ELF-1 (cell line): ENCODE results near the gene GRP.

ENCODE experiments used
- DNase-seq: peaks from one replicate; pipeline ENCODE4 v3.0.0-alpha.2; 2016; ENCODE audit warnings: low read depth, low spot score

The GRP gene

DNA sequence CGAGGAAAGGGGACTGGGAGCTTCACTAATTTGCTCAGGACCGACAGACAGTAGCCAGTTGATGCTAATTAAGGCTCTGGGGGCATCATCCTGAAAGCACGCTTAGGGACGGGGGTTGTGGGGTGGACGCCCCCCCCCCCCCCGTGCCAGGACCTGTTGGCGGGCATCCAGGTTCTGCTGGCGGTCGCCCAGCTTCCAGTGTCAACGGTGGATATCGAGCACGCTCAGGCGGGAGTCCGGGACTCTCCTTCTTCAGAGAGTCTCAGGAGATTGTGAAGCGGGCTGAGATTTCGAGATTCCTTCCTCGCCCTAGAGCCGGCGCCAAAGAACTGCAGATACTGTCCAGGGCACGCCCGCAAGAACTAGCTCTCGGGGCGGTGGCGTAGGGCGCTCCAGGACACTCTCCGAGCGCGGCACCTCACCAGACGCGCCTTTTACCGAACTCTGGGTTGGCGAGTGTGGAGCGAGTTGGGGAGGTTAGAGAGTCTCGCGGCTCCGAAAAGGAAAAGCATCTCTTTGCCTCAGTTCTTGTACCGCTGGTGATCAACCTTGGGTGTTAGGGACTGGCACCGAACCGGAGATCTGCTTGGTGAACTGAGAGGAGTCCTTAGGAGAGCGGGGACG is 47.7 kb downstream of the GRP start:
- peak; percentile 52 for DNase-seq

DNA sequence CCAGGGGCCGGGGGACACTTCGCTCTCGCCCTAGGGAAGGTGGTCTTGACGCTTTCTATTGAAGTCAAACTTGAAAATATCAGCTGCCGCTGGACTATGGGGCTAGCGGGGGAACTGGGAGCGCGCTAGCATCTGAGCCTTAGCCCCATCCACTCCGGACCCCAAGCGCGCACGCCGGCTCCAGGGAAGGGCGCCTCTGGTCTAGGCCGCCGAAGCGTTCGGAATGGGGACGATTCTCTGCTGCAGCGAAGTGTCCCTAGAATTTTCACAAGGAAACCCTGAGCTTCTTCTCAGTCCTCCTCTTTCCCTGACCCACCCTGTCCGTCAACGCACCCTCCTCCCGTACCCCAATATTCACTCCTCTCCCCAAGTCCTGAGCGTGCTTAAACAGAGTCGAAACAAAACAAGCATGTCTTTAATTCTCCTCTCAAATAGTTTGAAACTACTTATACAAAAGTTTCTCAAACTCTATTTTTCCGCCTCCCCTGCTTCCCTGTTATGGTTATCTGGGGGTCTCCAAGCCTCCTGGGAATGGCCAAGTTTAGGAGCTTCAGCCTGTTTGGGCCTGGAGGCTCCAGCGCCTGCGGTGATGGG is 48.3 kb downstream of the GRP start:
- DNase-seq: no peak

DNA sequence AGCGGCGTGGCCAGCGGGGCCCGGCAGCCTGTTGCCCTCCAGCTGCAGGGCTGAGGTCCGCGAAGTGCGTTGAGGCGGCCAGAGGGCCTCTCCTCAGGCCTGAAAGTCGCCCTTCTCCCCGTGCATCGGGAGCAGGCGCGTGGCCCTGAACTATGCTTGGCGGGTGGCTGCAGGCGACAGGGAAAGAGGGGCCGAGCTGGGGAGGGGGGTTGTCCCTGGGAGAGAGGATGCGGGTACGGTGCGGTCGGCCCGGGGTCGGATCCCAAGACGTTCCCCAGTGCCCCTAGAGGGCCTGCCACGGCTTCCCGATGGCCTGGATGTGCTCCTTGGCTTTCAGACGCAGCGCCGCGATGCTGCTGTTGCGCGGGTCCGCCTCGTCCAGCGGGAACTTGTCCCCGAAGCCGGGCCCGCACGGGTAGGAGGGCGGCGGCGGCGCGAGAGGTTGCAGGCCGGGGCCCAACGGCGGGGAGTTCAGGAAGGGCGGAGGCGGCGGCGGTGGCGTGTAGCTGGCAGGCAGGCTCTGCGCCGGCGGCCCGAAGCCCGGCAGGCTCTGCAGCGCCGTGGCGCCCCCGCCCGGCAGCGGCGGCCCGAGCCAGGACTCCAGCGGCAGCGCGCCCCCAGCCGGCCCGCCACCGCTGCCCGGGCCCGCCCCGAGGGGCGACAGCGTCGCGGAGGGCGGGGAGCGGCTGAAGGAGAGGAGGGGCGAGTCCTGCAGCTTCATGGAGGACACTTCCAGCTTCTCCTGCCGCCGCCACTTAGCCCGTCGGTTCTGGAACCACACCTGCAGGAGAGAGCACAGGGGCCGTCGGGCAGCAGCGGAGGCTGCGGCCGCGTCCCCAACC is 49.0 kb downstream of the GRP start:
- DNase-seq: peak; percentile 79

DNA sequence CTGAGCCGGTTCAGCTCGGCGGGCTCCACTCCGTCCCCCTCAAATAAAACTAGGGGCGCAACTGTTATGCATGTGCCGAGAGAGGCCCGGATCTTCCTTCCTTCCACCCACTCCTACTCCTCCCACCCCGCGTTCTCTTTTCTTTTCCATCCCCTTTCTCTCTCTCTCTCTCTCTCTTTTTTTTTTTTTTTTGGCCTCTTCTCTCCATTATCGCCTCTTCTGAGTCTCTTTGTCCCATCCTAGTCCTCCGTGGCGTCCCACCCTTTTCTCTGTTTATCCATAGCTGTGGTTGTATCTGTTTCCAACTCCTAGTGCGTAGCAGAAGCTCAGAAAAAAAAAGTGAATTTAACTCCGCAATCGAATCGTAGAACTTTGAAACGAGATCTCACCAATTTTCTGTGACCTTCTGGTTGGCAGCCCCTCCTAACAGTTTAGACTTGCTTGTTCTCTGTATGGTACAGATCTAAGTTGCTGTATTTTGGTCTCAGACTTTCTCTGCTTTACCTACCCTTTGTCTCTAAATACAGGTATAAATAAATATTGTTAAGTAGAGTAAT is 49.7 kb downstream of the GRP start:
- no peak for DNase-seq

DNA sequence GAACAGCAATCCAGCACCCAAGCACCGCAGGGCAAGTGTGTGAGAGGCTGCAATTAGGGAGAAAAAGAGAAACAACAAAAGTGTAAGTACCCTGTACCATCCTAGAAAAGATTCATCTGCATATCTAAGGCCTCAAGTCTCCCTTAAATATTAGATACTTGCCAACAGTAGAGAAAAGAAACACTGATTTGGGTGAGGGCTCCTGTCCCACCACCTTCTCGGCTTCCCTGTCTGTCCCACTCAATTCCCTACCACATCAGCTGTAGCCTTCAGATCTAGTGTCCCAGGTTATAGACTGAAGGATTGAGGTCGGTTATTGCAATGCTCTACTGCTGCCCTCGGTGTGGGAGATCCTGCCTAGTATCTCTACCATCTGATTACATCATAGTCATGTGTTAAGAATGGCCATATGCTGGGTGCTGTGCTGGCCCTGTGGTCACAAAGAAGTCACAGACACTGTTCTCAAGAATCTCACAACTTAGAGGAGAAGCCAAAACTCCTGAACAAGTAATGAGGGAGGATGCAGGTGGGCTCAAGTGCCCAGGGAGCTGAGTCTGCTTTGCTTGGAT is 50.8 kb downstream of the GRP start:
- DNase-seq: no peak

DNA sequence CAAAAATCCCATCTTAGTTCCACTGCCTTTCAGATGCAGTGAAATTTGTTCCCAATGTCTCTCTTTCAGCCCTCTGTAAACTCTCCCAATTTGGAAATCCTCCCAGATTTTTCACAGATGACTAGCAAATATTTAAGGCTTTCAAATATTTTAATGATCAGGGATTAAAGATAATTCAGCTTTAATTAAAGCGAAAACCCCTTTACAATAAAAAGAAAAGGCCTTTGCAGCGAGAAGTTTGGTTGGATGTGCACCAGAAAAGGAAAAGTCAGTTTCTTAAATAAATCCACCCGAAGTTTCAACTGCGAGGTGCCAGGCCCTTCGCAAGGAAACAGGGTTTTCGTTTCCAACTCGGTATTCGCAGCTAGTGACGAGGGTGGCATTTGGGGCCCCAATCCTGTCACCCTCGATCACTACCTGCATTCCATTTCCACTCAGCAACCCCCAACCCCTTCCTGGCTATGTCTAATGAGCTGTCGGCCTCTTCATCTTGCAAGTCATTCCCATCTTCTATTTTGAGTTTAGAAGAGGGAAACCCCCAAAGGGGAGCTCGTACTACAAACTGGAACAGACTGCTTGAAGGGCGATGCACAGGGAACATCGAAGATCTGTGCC is 51.8 kb downstream of the GRP start:
- no peak for DNase-seq

DNA sequence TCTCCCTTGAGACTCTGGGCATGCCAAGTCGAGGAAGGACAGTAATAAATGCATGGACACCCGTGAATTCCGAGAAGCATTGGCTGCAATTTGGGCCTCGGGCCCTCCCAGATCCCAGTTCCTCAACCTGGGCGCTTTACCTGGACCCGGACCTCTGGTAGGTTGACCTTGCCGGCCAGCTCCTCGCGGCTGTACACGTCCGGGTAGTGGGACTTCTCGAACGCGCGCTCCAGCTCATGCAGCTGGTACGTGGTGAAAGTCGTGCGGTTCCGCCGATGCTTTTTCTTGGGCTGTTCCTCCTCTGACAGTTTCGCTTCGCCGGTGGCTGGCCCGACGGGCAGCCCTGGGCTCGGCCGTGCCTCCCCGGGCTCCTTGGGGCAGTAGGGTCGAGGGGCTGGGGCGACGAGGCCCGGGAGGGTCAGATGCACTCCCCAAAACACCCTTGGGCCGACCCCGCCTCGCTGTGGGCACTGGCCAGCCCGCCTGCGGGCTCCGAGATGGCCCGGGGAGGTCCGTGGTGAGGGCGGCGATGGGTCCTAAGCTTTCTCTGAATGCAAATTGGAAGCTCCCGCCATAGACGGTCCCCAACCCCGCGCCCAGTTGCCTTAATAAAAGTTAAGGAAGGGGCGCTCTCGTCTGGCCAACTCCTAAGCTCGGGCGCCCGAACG is 52.4 kb downstream of the GRP start:
- DNase-seq: no peak

DNA sequence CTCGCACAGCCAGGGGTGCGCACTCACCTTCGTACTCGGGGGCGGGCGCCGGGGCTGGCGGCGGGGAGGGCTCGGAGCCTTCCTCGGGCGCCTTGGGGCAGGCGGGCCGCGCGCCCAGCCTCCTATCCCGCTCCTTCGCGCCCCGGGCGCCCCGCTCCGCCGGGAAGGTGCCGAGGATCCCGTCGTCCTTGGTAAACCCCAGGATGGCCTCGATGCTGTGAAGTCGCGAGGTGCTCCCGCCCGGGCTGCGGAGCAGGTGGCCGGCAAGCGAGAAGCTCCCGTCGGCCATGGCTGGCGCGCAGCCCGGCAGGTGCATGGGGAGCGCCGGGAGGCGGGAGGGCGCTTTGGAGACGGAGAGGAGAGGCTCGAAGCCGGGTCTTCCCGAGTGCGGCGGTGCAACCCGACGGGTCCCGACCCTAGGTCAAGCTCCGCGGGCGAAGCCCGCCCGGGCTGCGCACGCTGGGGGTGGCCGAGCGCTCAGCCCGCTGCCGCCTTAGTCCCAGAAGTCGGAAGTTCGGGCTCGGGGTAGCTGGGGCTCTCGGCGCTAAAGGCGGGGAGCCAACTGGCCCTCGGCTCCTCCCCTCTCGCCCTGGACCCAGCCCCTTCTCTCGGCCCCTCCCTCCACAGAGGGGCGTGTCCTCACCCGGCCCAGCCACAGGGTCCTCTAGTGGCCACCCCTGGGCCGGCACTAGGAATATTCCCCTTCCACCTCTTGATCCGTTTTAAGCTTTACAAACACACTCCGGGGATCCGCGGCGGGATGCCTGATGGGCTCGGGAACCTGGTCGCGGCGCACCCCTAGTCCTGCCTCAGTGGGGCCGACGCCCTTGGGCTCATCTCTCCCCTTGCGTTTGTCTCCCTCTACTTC is 53.2 kb downstream of the GRP start, which contains the start of gene RAX:
Gene RAX, minus strand, starts transcription at position 564 of the 868 bp plus-strand sequence. Its CDS starts 248 bp downstream, at position 316.
- DNase-seq: peak; percentile 85

DNA sequence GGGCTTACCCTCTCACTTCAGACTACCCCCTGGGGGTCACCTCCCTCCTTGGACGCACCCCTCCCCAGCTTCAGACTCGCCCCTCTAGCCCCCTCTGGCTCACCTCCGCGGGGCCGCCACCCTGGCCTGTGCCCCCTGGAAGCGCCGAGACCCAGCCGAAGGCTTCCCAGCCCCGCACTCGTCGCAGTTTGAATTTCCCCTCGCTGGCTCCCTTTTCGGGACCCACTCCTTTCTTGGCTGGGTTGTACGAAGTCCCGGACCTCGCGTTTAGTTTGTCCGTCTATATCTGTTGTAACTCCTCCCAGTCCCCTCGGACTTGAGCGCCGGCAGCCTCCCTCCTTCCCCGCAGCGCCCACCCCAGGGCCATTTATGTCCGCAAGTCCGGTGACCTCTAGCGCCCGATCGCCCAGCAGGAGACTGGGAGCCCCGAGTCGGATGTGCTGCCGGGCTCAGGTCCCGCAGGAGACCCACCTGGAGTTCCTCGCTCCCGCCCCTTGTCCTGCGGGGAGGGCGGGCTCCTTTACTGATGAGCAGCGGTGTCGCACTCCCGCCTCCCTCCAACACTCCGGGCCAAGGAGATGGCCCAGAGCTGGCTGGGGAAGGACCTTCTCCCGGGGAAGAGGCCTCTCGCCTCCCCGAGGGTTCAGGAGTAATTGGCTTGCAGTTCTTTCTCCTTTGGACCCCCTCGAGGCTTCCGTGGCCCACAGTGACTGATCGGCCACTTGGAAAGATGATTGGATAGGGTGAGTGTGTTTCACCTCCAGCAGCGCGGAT is 54.0 kb downstream of the GRP start:
- DNase-seq: peak; percentile 31

DNA sequence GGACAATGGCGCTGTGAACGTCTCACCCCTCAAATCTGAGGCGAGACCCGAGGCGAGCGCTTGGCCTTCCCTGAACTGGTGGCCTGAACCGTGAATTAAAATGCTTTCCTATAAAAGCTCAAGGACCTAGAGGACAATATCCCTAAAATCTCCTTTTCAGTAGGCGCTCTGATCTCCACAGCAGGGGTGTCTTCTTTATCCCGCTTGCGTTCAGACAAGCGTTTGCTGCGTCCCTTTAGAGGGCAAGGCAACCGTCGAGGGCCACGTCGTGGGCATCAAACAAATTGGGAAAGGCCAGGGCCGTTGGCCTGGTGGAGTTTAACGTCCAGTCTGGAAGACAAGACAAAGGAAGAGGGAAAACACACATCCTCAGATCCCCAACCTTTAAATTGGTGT is 54.6 kb downstream of the GRP start:
- no peak for DNase-seq

DNA sequence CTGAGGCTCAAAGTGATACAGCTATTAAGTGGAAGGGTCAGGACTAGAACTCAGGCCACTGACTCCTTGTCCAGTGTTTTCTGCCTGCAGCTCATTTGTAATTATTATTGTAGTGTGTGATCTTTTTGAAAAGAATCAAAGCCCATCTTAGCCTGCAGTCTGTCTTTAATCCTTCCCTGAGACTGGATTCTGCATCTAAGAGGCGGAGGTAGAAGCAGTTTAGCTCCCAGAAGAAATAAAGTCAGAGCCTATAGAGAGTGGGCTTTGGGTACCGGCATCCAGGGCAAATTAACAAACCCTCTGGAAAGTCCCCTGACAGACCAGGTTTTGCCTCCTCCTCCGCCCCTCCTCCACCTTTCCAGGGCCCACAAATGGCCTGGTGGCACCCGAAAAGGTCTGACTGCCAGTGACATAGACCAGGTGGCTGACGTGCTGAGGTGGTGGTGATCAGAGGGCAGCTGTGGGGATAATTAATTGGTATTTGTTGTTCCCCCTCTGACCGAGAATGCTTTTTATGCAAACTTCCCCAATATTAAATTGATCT is 55.5 kb downstream of the GRP start:
- no peak for DNase-seq

DNA sequence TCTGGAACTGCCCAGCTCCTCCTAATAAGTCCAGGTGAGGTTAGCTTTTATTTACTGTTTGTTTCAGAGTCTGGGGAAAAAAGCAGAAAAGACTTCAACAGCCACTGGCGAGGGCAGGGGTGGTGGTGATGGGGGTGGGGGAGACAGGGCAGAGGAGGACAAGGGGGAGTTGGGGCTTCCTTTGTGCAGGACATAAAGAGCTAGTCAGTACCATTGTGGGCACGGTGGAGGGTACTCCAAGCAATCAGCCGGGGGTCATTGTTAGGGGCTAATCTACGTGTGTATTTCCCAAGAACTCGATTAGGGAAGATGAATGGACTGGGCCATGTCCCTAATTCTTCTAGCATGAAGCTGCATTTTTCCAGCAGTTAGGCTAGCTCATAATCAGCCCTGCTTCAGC is 56.1 kb downstream of the GRP start:
- DNase-seq: no peak

DNA sequence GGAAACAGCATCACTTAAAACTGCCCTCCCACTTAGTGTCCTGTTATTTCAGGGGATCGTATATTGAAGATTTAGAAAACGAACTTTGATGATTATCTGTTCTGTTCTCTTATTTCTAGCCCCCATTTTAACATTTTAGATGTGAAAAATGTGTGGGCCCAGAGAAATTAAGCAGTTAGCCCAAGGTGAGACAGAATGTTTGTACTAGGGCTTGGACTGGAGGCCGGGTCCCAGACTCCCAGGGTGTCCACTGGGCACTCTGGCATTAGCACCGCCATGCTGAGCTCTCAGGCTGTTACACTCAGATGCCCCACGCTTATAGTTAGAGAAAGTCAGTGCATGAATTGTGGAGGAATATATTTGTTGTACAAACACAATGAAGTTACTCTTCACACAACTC is 58.8 kb downstream of the GRP start:
- no peak for DNase-seq

DNA sequence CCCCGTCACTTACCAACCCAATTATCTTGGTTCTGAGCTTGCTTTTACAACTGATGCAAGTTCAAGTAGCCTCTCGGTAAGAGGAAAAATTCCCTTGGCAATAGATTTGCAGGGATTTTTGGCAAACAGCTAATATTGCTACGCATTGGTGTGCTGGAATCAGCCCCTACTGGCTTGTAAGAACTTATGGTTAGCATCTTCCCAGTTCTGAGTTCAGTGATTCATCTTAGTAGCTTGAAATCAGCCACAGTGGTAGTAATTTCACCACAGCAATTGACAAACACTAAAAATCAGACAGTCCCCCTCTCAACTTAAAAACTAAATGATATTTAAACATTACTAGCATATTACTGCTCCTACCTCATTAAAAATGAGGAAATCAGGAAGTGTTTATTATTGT is 59.2 kb downstream of the GRP start:
- DNase-seq: no peak

DNA sequence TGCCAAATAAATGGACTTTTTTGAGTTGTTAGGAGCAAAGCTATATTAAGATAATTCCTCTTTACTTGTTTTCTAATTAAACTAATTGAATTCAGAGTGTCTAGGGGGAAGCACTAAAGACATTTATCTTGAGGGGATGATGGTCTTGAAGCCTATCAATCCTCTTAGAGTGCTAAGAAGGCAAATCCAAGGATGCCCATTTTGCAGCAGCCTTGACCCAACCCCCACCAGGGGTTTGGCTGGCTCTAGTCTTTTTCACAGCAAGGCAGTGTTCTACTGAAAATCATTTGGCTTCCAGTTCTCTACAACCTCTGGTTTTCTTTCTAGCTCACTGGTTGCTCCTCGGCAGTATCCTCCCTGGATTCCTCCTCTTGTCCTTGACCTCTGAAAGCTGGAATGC is 59.8 kb downstream of the GRP start:
- no peak for DNase-seq
